ENCODE data around the gene NKAP.
"Not testable (repeated sequence)": the region's sequence is repeated elsewhere in the genome, so short reads cannot be mapped to it uniquely, and the experiment has no call there.

NKAP gene

GRCh38 chrX:119943185-119943988, at the start of gene NKAP:
Gene NKAP (minus strand): TSS chrX:119943751. CDS start chrX:119943605, 146 bp downstream.
- peak; percentile 73 for DNase-seq (ENCODE audit: low spot score)
- peak; percentile 74 for FAIRE-seq

- no peak for DNase-seq (ENCODE audit: low spot score)
- no peak for FAIRE-seq
Measured at GRCh38 chrX:119991005-119991787, 47.6 kb upstream of the NKAP start.

DNA sequence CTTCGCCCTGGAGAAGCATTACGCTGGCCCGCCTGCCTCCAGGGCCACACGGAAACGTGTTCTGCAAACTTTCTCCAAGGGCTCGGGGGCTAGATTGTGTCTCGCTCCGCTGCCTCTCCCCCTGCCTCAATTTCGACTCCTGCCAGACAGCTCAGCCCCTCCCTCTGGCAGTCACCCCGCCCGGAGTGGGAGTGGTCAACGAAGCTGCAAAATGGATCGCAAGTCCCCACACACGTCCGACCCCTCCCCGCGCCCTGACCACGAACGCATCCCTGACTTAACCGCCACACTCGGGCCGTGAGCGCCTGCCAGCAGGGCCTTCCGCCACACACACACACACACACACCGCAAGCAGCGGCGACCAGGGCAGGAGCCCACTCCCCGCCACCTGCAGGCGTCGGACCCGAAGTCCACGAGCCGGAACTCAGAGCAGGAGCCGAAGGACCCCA, 47.0 kb upstream of the NKAP start:
- FAIRE-seq, result no peak
- no peak for DNase-seq (ENCODE audit: low spot score)

- FAIRE-seq, result no peak
- no peak for DNase-seq (ENCODE audit: low spot score)
Measured at GRCh38 chrX:119989905-119990555, 46.5 kb upstream of the NKAP start.

DNA sequence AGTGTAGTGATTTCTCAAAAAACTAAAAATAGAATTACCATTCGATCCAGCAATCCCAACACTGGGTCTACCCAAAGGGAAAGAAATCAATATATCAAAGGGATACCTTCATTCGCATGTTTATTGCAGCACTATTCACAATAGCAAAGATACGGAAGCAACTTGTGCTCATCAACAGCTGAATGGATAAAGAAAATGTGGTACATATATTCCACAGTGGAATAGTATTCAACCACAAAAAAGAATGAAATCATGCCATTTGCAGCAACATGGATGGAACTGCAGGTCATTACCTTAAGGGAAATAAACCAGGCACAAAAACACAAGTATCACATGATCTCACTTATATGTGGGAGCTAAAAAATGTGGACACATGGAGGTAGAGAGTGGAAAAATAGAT, 42.7 kb upstream of the NKAP start:
- no peak for DNase-seq (ENCODE audit: low spot score)
- FAIRE-seq, result no peak

- DNase-seq (ENCODE audit: low spot score) (no peak), FAIRE-seq (no peak)
Measured at GRCh38 chrX:119984652-119985051, 41.1 kb upstream of the NKAP start.

DNA sequence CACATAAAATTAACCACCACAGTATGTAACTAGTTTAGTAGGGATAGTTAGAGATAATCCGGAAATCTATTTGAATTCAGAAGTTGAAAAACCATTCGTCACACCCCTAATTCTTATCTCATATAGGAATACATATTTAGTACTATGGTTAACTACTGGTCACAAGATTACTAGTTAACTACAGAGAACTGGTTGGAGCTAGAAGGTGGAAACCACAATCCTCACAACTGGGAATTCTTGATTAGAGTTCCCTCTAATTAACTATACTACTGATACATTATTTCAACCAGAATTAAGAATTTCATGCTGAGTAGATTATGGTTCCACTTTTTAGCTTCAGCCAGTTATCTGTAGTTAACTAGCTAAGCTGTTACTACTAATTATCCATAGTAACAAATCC, 39.9 kb upstream of the NKAP start:
- FAIRE-seq (no peak), DNase-seq (ENCODE audit: low spot score) (no peak)

- DNase-seq (ENCODE audit: low spot score), result no peak
- FAIRE-seq, result no peak
Measured at GRCh38 chrX:119982145-119982544, 38.6 kb upstream of the NKAP start.

DNA sequence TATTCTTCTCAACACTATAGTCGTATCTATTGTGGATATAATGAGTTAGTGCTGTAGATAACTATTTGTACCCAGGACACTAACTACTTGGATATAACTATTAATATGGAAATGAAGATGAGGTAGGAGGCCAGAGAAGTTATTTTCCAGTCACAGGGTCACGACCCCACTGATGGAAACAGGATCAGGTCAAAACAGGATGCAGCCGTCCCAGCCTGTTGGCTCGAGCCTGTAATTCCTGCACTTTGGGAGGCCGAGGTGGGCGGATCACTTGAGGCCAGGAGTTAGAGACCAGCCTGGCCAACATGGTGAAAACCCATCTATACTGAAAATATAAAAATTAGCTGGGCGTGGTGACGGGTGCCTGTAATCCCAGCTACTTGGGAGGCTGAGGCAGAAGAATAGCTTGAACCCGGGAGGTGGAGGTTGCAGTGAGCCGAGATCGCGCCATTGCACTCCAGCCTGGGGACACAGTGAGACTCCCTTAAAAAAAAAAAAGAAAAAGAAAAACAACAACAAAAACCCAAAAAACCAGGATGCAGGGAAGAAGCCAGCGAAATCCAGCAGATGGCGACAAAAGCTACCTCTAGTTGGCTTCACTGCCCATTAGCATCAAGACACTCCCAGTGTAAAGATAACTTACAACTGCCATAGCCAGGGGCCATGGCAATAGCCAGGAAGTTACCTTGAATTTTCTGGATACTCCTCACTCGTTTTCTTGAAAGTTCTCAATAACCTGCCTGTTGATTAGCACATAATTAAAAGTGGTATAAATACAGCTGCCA, 37.9 kb upstream of the NKAP start:
- DNase-seq (ENCODE audit: low spot score), result no peak
- no peak for FAIRE-seq

- not testable (repeated sequence) for DNase-seq (ENCODE audit: low spot score); FAIRE-seq
Measured at GRCh38 chrX:119977172-119977571, 33.6 kb upstream of the NKAP start.

- no peak for DNase-seq (ENCODE audit: low spot score)
Measured at GRCh38 chrX:119971184-119971583, 27.6 kb upstream of the NKAP start.

GRCh38 chrX:119970574-119970973, 27.0 kb upstream of the NKAP start:
- FAIRE-seq (no peak), DNase-seq (ENCODE audit: low spot score) (no peak)

More at GRCh38 chrX:119971184-119971583, 27.6 kb upstream of the NKAP start:
- no peak for FAIRE-seq

DNA sequence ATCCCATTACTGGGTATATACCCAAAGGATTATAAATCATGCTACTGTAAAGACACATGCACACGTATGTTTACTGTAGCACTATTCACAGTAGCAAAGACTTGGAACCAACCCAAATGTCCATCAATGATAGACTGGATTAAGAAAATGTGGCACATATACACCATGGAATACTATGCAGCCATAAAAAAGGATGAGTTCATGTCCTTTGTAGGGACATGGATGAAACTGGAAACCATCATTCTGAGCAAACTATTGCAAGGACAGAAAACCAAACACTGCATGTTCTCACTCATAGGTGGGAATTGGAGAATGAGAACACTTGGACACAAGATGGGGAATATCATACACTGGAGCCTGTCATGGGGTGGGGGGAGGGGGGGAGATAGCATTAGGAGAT, 23.3 kb upstream of the NKAP start:
- not testable (repeated sequence) for FAIRE-seq; DNase-seq (ENCODE audit: low spot score)

GRCh38 chrX:119960625-119961024, 17.1 kb upstream of the NKAP start:
- DNase-seq (ENCODE audit: low spot score) (no peak), FAIRE-seq (no peak)

GRCh38 chrX:119955807-119956570, 12.4 kb upstream of the NKAP start:
- not testable (repeated sequence) for FAIRE-seq; DNase-seq (ENCODE audit: low spot score)

GRCh38 chrX:119954374-119954773, 10.8 kb upstream of the NKAP start:
- FAIRE-seq, result no peak
- DNase-seq (ENCODE audit: low spot score), result no peak

- DNase-seq (ENCODE audit: low spot score) (no peak), FAIRE-seq (no peak)
Measured at GRCh38 chrX:119948381-119948780, 4.8 kb upstream of the NKAP start.

DNA sequence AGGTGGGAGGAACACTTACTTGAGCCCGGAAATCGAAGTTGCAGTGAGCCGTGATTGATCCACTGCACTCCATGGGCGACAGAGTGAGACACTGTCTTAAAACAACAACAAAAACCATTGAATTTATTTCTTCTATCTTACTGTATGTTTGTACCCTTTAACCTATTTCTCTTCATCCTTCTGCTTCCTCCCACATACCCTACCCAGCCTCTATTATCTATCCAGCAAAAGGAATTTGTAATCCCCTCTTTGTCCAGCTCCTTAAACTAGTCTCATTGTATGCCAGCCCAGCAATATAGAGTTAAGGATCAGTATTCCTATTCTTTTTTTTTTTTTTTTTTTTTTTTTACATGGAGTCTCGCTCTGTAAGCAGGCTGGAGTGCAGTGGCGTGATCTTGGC, 1.9 kb upstream of the NKAP start:
- FAIRE-seq (no peak), DNase-seq (ENCODE audit: low spot score) (no peak)

- no peak for FAIRE-seq
- DNase-seq (ENCODE audit: low spot score), result no peak
Measured at GRCh38 chrX:119942831-119943184, 743 bp downstream of the NKAP start.

GRCh38 chrX:119942173-119942819, 1.3 kb downstream of the NKAP start:
- DNase-seq (ENCODE audit: low spot score) (no peak), FAIRE-seq (no peak)

All from RCC 7860 (cell line).